Endothelial cell of umbilical vein (primary cell): ENCODE results near the gene KRTAP10-11. TPM values are rescaled to one million over a fixed set of nuclear protein-coding genes. Genes with fewer than 3 reads are reported as not detected.

Experiments used
- BruUV-seq: library from RNA; stranded (reverse); fragments of 400-500 nt; replicated peaks from 2 replicates; lab custom pipeline; 2021; lab: Mats Ljungman, UMichigan
- CTCF ChIA-PET: fragments of 300-600, 350-600 bp; sonication (Branson Sonifier 250); formaldehyde crosslinking; loops from one replicate; lab custom pipeline; 2021; ENCODE audit warnings: antibody characterized with exemption, inconsistent platforms; lab: Charles Lee
- POLR2A ChIA-PET: fragments of 300-600, 350-600 bp; sonication (Branson Sonifier 250); formaldehyde crosslinking; loops from one replicate; lab custom pipeline; 2021; ENCODE audit warnings: antibody characterized with exemption, inconsistent platforms; lab: Charles Lee
- DNase-seq: peaks from one replicate; pipeline ENCODE4 v3.0.0-alpha.2; 2011; ENCODE audit warnings: low read depth, low spot score
- FAIRE-seq: peaks from 2 replicates; lab custom pipeline; 2011; peaks lifted over from hg19 to GRCh38; lab: Jason Lieb, UNC
- H2AFZ ChIP-seq: 2 replicates; pipeline ENCODE4 v1.6.0; 2012; ENCODE audit warnings: low read depth, low read length, control low read depth, inconsistent platforms
- H3K27ac ChIP-seq: 2 replicates; pipeline ENCODE4 v1.5.1; 2011; ENCODE audit warnings: low read depth, mild to moderate bottlenecking, control low read depth, low read length, moderate library complexity; ENCODE audit not compliant: insufficient read depth
- H3K27me3 ChIP-seq, 2 experiments: 2 replicates each; pipeline versions ENCODE4 v1.6.0 to v1.6.1; 2011; ENCODE audit warnings: low read length in 2 of 2, mixed read lengths in 1 of 2; ENCODE audit not compliant: control insufficient read depth in 2 of 2, insufficient read depth in 2 of 2
- H3K36me3 ChIP-seq, 2 experiments: 2 replicates in 1 of 2; 3 replicates in 1 of 2; pipeline ENCODE4 v1.5.1; 2011; ENCODE audit warnings: low read length in 2 of 2, mild to moderate bottlenecking in 1 of 2, moderate library complexity in 1 of 2; ENCODE audit not compliant: control insufficient read depth in 2 of 2, insufficient read depth in 2 of 2; ENCODE audit errors: extremely low read depth in 1 of 2
- H3K4me1 ChIP-seq: 3 replicates; pipeline ENCODE4 v1.5.1; 2011; ENCODE audit warnings: mild to moderate bottlenecking, low read length; ENCODE audit not compliant: control insufficient read depth, insufficient read depth; ENCODE audit errors: extremely low read depth
- H3K4me2 ChIP-seq: 2 replicates; pipeline ENCODE4 v1.6.1; 2011; ENCODE audit warnings: low read length, control low read depth, mixed read lengths; ENCODE audit not compliant: insufficient read depth
- H3K4me3 ChIP-seq, 3 experiments: fragments of 200-600 bp in 1 of 3; sonication (generic), shearing (Covaris generic) in 1 of 3; replicated peaks in 1 of 3; 2 replicates each; pipeline ENCODE4 v1.5.1; 2011 to 2016; ENCODE audit warnings: control low read depth in 3 of 3, low read length in 3 of 3, mild to moderate bottlenecking in 2 of 3, inconsistent platforms in 1 of 3, low read depth in 1 of 3, moderate library complexity in 1 of 3; ENCODE audit not compliant: insufficient read depth in 1 of 3
- H3K79me2 ChIP-seq: 2 replicates; pipeline ENCODE4 v1.6.0; 2012; ENCODE audit warnings: low read length, inconsistent platforms; ENCODE audit not compliant: control insufficient read depth, insufficient read depth
- H3K9ac ChIP-seq: replicated peaks from 2 replicates; pipeline ENCODE3; 2011; ENCODE audit warnings: low read length, control low read depth; ENCODE audit not compliant: insufficient read depth; ENCODE audit errors: extremely low read depth
- H3K9me1 ChIP-seq: replicated peaks from 3 replicates; pipeline ENCODE4 v1.6.0; 2011; ENCODE audit warnings: mild to moderate bottlenecking, low read length; ENCODE audit not compliant: control insufficient read depth, insufficient read depth; ENCODE audit errors: extremely low read depth
- H3K9me3 ChIP-seq: replicated peaks from 2 replicates; pipeline ENCODE4 v1.5.1; 2012; ENCODE audit warnings: low read length, inconsistent platforms; ENCODE audit not compliant: control insufficient read depth, insufficient read depth
- H4K20me1 ChIP-seq: replicated peaks from 2 replicates; pipeline ENCODE3; 2011; ENCODE audit warnings: mild to moderate bottlenecking, low read length; ENCODE audit not compliant: control insufficient read depth, insufficient read depth; ENCODE audit errors: extremely low read depth
- EZH2 ChIP-seq: IDR thresholded peaks from 2 replicates; pipeline ENCODE4 v1.6.1; 2012; ENCODE audit warnings: borderline replicate concordance, low read depth, mild to moderate bottlenecking, moderate library complexity, low read length, inconsistent platforms; ENCODE audit not compliant: severe bottlenecking
- FOS ChIP-seq: IDR thresholded peaks from 2 replicates; pipeline ENCODE4 v1.6.1; 2011; ENCODE audit warnings: mild to moderate bottlenecking, low read length, moderate library complexity, borderline replicate concordance; ENCODE audit not compliant: insufficient read depth
- GATA2 ChIP-seq: IDR thresholded peaks from 2 replicates; pipeline ENCODE4 v1.7.0; 2011; ENCODE audit warnings: low read depth, mild to moderate bottlenecking, moderate library complexity, mixed read lengths, low read length; ENCODE audit not compliant: insufficient read length, insufficient read depth
- JUN ChIP-seq: IDR thresholded peaks from 2 replicates; pipeline ENCODE4 v1.6.1; 2011; ENCODE audit warnings: borderline replicate concordance, low read depth; ENCODE audit not compliant: insufficient read length, insufficient read depth
- MYC ChIP-seq: IDR thresholded peaks from one replicate; pipeline ENCODE4 v1.6.1; 2011; ENCODE audit warnings: mild to moderate bottlenecking, low read depth, low read length
- POLR2A ChIP-seq: IDR thresholded peaks from 2 replicates; pipeline ENCODE4 v1.6.1; 2012; ENCODE audit warnings: low read depth, mild to moderate bottlenecking, control low read depth, low read length
- POLR2AphosphoS5 ChIP-seq: IDR thresholded peaks from 2 replicates; pipeline ENCODE4 v1.6.1; 2012; ENCODE audit warnings: low read depth, mild to moderate bottlenecking, control low read depth, low read length, moderate library complexity; ENCODE audit not compliant: insufficient read depth
- dilution Hi-C: fragments of 300-500 bp; cut with MboI; formaldehyde crosslinking; loops from one replicate; pipeline ENCODE4 v1.15.0; 2019; ENCODE audit warnings: low sequenced_read_pairs; ENCODE audit not compliant: extremely low pct_ligation_motif_present
- intact Hi-C: fragments of 100-400 bp; cut with micrococcal nuclease; formaldehyde crosslinking; loops from one replicate; pipeline ENCODE4 v1.10.0; 2022
- polyA plus RNA-seq, 4 experiments: library from polyadenylated mRNA; depleted of rRNA in 3 of 4; stranded (reverse) in 3 of 4; unstranded in 1 of 4; fragments of >200 nt; gene quantifications; 2 replicates each; pipeline versions ENCODE4 v1.2.1 to v1.2.3, GENCODE V29; 2011 to 2012; ENCODE audit warnings: missing spikeins in 1 of 4
- total RNA-seq: library from RNA; stranded (reverse); gene quantifications from 2 replicates; pipeline ENCODE4 v1.2.3, GENCODE V29; 2021
- TF ChIP-seq, protein P1 (sequence below): IDR thresholded peaks from 2 replicates; pipeline ENCODE4 v1.6.1; 2011; ENCODE audit not compliant: insufficient read depth, insufficient read length
- TF ChIP-seq, protein P2 (sequence below), 2 donors: IDR thresholded peaks; 1 replicate in 1 of 2; 2 replicates in 1 of 2; pipeline ENCODE4 v1.5.1; 2011; ENCODE audit warnings: low read length in 2 of 2, mild to moderate bottlenecking in 2 of 2, moderate library complexity in 2 of 2, control low read depth in 1 of 2, inconsistent platforms in 1 of 2, low read depth in 1 of 2; ENCODE audit not compliant: insufficient read depth in 1 of 2; ENCODE audit errors: extremely low read depth in 1 of 2

The KRTAP10-11 gene
- total and polyA plus RNA-seq, 2 donors (not counting 3 experiments of a cell fraction or from before 2014, with no cell fraction given), result not detected

DNA sequence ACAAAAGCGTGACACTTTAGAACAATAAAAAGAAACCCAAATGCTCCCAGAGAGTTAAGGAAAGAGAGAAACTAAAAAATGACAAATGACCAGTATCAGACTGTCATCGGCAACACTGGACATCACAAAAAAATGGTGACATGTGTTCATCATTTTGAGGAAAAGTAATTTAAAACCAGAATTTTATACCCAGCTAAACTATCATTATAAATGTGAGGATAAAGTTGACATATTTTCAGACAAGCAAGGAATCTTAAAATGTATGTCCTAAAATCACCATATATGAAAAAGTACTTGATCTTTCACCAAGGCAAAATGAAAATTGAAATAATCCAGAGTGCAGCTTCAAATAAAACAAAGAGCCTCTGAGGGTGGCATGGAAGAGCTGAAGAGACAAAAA, 1.3 kb upstream of the KRTAP10-11 start:
- no peaks in the 10 kb centered on the region for H3K9me1 ChIP-seq
- no peaks in the 10 kb centered on the region for H3K27me3 ChIP-seq
- no peak overlapping the region for H3K4me3 ChIP-seq
- H3K4me2 ChIP-seq, result no peak overlapping the region
- H3K79me2 ChIP-seq, result no peaks in the 10 kb centered on the region
- ChIA-PET CTCF (no interaction called here), POLR2A (no interaction called here)
- H3K36me3 ChIP-seq, result no peaks in the 10 kb centered on the region
- H3K4me1 ChIP-seq, result no peaks in the 10 kb centered on the region
- no TSS peak for BruUV-seq
- no peak for DNase-seq
- H3K9ac ChIP-seq, result no peak overlapping the region
- TF ChIP-seq MYC (no peak), POLR2A (no peak), EZH2 (no peak), FOS (no peak), POLR2AphosphoS5 (no peak), GATA2 (no peak), JUN (no peak)
- TF ChIP-seq, protein P1, sequence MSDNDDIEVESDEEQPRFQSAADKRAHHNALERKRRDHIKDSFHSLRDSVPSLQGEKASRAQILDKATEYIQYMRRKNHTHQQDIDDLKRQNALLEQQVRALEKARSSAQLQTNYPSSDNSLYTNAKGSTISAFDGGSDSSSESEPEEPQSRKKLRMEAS, result no peak
- TF ChIP-seq, protein P2, sequence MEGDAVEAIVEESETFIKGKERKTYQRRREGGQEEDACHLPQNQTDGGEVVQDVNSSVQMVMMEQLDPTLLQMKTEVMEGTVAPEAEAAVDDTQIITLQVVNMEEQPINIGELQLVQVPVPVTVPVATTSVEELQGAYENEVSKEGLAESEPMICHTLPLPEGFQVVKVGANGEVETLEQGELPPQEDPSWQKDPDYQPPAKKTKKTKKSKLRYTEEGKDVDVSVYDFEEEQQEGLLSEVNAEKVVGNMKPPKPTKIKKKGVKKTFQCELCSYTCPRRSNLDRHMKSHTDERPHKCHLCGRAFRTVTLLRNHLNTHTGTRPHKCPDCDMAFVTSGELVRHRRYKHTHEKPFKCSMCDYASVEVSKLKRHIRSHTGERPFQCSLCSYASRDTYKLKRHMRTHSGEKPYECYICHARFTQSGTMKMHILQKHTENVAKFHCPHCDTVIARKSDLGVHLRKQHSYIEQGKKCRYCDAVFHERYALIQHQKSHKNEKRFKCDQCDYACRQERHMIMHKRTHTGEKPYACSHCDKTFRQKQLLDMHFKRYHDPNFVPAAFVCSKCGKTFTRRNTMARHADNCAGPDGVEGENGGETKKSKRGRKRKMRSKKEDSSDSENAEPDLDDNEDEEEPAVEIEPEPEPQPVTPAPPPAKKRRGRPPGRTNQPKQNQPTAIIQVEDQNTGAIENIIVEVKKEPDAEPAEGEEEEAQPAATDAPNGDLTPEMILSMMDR (IDR thresholded peaks at IDR 0.05; ENCODE audit: extremely low read depth in 1 of 2, insufficient read depth in 1 of 2, low read depth in 1 of 2, low read length in 2 of 2), result no peak
- H3K27ac ChIP-seq, result no peak overlapping the region
- intact Hi-C loops, result no loop called here
- no peaks in the 10 kb centered on the region for H4K20me1 ChIP-seq
- no peaks in the 10 kb centered on the region for H3K9me3 ChIP-seq
- H2AFZ ChIP-seq, result no peak overlapping the region
- FAIRE-seq, result no peak
- dilution Hi-C loops, result no loop called here
